K562 treated with DMSO at 1 percent for 48 hours (cell line): ENCODE data around the gene ALKBH1. TPM values are rescaled to one million over a fixed set of nuclear protein-coding genes. Genes with fewer than 3 reads are reported as not detected.

Source experiments
- total RNA-seq: library from RNA; unstranded; fragments of 300-600 nt; gene quantifications from 2 replicates; pipeline ENCODE4 v1.2.3, GENCODE V29; 2022; ENCODE audit warnings: low replicate concordance; ENCODE audit errors: extremely low read depth

ALKBH1 gene
- not detected in 2 replicates for total RNA-seq

GRCh38 chr14:77707724-77708408 is at the start of gene ALKBH1, which contains the start of gene SLIRP:
Gene ALKBH1, minus strand, starts transcription at chr14:77708023. Its CDS starts 19 bp downstream, at chr14:77708004.
Gene SLIRP, plus strand, starts transcription at chr14:77708103. Its CDS starts 9 bp downstream, at chr14:77708112.

Other genes with a start within 250 kb of the ALKBH1 start
- not detected in 2 replicates for gene AHSA1, start 249.9 kb downstream of the ALKBH1 start, total RNA-seq
- gene ISM2, start 209.2 kb downstream of the ALKBH1 start, total RNA-seq = not detected in 2 replicates
- not detected in 2 replicates for gene SPTLC2, start 91.4 kb downstream of the ALKBH1 start, total RNA-seq
- gene SLIRP, start 80 bp upstream of the ALKBH1 start, total RNA-seq = not detected in 2 replicates
- gene SNW1, start 53.1 kb upstream of the ALKBH1 start, total RNA-seq = not detected in 2 replicates
- gene ADCK1, start 92.1 kb upstream of the ALKBH1 start, total RNA-seq = not detected in 2 replicates